ENCODE measurements around the gene MYO16.

Gene MYO16

GRCh38 chr13:109196948-109197347 lies 567.5 kb downstream of the MYO16 start:
- Mint-ChIP-seq H3K36me3 (no peaks in the 10 kb centered on the region), H3K27me3 (no peaks in the 10 kb centered on the region), H3K4me1 (no peaks in the 10 kb centered on the region), H3K27ac (no peak overlapping the region), H3K9me3 (no peaks in the 10 kb centered on the region), H3K4me3 (no peak overlapping the region)
- DNase-seq = no peak
- CTCF ChIA-PET = no interaction called here

- no peak for DNase-seq
- Mint-ChIP-seq H3K4me3 (no peak overlapping the region), H3K36me3 (no peaks in the 10 kb centered on the region), H3K4me1 (no peaks in the 10 kb centered on the region), H3K27ac (no peak overlapping the region), H3K27me3 (no peaks in the 10 kb centered on the region), H3K9me3 (no peaks in the 10 kb centered on the region)
- CTCF ChIA-PET = interaction anchor here (0.6 kb wide), 1 partner anchor 170 kb away, joined by 4 read pairs; no protein-coding TSS in a partner anchor
Observed at GRCh38 chr13:109198585-109198984, 569.2 kb downstream of the MYO16 start.

- H3K36me3 Mint-ChIP-seq = no peaks in the 10 kb centered on the region
Observed at GRCh38 chr13:109199280-109199679, 569.9 kb downstream of the MYO16 start.

GRCh38 chr13:109200556-109200955 lies 571.1 kb downstream of the MYO16 start:
- CTCF ChIA-PET = no interaction called here
- no peak for DNase-seq
- H3K4me3 Mint-ChIP-seq = no peak overlapping the region
- H3K4me1 Mint-ChIP-seq = no peaks in the 10 kb centered on the region
- H3K27me3 Mint-ChIP-seq = no peaks in the 10 kb centered on the region
- no peak overlapping the region for H3K27ac Mint-ChIP-seq
- H3K36me3 Mint-ChIP-seq = no peaks in the 10 kb centered on the region
- no peaks in the 10 kb centered on the region for H3K9me3 Mint-ChIP-seq

More at GRCh38 chr13:109199280-109199679, 569.9 kb downstream of the MYO16 start:
- Mint-ChIP-seq H3K4me3 (no peak overlapping the region), H3K4me1 (no peaks in the 10 kb centered on the region), H3K27me3 (no peaks in the 10 kb centered on the region), H3K9me3 (no peaks in the 10 kb centered on the region), H3K27ac (no peak overlapping the region)
- no peak for DNase-seq
- CTCF ChIA-PET = interaction anchor here (0.6 kb wide), 1 partner anchor 171 kb away, joined by 4 read pairs; no protein-coding TSS in a partner anchor

- H3K4me1 Mint-ChIP-seq = no peaks in the 10 kb centered on the region
- H3K27ac Mint-ChIP-seq = no peak overlapping the region
- H3K4me3 Mint-ChIP-seq = no peak overlapping the region
- no peak for DNase-seq
- H3K36me3 Mint-ChIP-seq = no peaks in the 10 kb centered on the region
- H3K9me3 Mint-ChIP-seq = no peaks in the 10 kb centered on the region
- H3K27me3 Mint-ChIP-seq = no peaks in the 10 kb centered on the region
- CTCF ChIA-PET = no interaction called here
Observed at GRCh38 chr13:109203587-109203986, 574.2 kb downstream of the MYO16 start.

- Mint-ChIP-seq H3K27ac (no peak overlapping the region), H3K36me3 (no peaks in the 10 kb centered on the region)
- CTCF ChIA-PET = no interaction called here
Observed at GRCh38 chr13:109204252-109204651, 574.8 kb downstream of the MYO16 start.

GRCh38 chr13:109204657-109205056 lies 575.2 kb downstream of the MYO16 start:
- Mint-ChIP-seq H3K4me1 (no peaks in the 10 kb centered on the region), H3K4me3 (no peak overlapping the region), H3K9me3 (no peaks in the 10 kb centered on the region), H3K36me3 (no peaks in the 10 kb centered on the region), H3K27ac (no peak overlapping the region), H3K27me3 (no peaks in the 10 kb centered on the region)
- no peak for DNase-seq
- CTCF ChIA-PET = no interaction called here

More at GRCh38 chr13:109204252-109204651, 574.8 kb downstream of the MYO16 start:
- no peak overlapping the region for H3K4me3 Mint-ChIP-seq
- H3K27me3 Mint-ChIP-seq = no peaks in the 10 kb centered on the region
- no peak for DNase-seq
- H3K4me1 Mint-ChIP-seq = no peaks in the 10 kb centered on the region
- no peaks in the 10 kb centered on the region for H3K9me3 Mint-ChIP-seq

GRCh38 chr13:109205315-109205714 lies 575.9 kb downstream of the MYO16 start:
- Mint-ChIP-seq H3K27ac (no peak overlapping the region), H3K27me3 (no peaks in the 10 kb centered on the region), H3K4me3 (no peak overlapping the region)

GRCh38 chr13:109206616-109207015 lies 577.2 kb downstream of the MYO16 start:
- Mint-ChIP-seq H3K27ac (no peak overlapping the region), H3K4me1 (no peaks in the 10 kb centered on the region), H3K9me3 (no peaks in the 10 kb centered on the region), H3K36me3 (no peaks in the 10 kb centered on the region), H3K4me3 (no peak overlapping the region), H3K27me3 (no peaks in the 10 kb centered on the region)
- DNase-seq = no peak
- CTCF ChIA-PET = no interaction called here

More at GRCh38 chr13:109205315-109205714, 575.9 kb downstream of the MYO16 start:
- CTCF ChIA-PET = interaction anchor here (0.8 kb wide), 1 partner anchor 123 kb away, joined by 3 read pairs; no protein-coding TSS in a partner anchor
- no peaks in the 10 kb centered on the region for H3K4me1 Mint-ChIP-seq
- H3K36me3 Mint-ChIP-seq = no peaks in the 10 kb centered on the region
- no peak for DNase-seq
- no peaks in the 10 kb centered on the region for H3K9me3 Mint-ChIP-seq

- no peak for DNase-seq
- H3K4me3 Mint-ChIP-seq = no peak overlapping the region
- H3K4me1 Mint-ChIP-seq = no peaks in the 10 kb centered on the region
- H3K27ac Mint-ChIP-seq = no peak overlapping the region
- H3K27me3 Mint-ChIP-seq = no peaks in the 10 kb centered on the region
- H3K36me3 Mint-ChIP-seq = no peaks in the 10 kb centered on the region
- no peaks in the 10 kb centered on the region for H3K9me3 Mint-ChIP-seq
- CTCF ChIA-PET = no interaction called here
Observed at GRCh38 chr13:109207622-109208021, 578.2 kb downstream of the MYO16 start.

GRCh38 chr13:109208522-109208921 lies 579.1 kb downstream of the MYO16 start:
- DNase-seq = no peak
- Mint-ChIP-seq H3K36me3 (no peaks in the 10 kb centered on the region), H3K9me3 (no peaks in the 10 kb centered on the region), H3K4me3 (no peak overlapping the region), H3K4me1 (no peaks in the 10 kb centered on the region), H3K27ac (no peak overlapping the region), H3K27me3 (no peaks in the 10 kb centered on the region)
- CTCF ChIA-PET = no interaction called here

- H3K4me3 Mint-ChIP-seq = no peak overlapping the region
- no peaks in the 10 kb centered on the region for H3K36me3 Mint-ChIP-seq
- H3K9me3 Mint-ChIP-seq = no peaks in the 10 kb centered on the region
- H3K27ac Mint-ChIP-seq = no peak overlapping the region
- no peaks in the 10 kb centered on the region for H3K4me1 Mint-ChIP-seq
- H3K27me3 Mint-ChIP-seq = no peaks in the 10 kb centered on the region
- DNase-seq = no peak
- CTCF ChIA-PET = no interaction called here
Observed at GRCh38 chr13:109209526-109209925, 580.1 kb downstream of the MYO16 start.

GRCh38 chr13:109211616-109212015 lies 582.2 kb downstream of the MYO16 start:
- H3K36me3 Mint-ChIP-seq = no peaks in the 10 kb centered on the region
- H3K27me3 Mint-ChIP-seq = no peaks in the 10 kb centered on the region
- H3K4me1 Mint-ChIP-seq = no peaks in the 10 kb centered on the region
- no peaks in the 10 kb centered on the region for H3K9me3 Mint-ChIP-seq
- H3K4me3 Mint-ChIP-seq = no peak overlapping the region
- no peak overlapping the region for H3K27ac Mint-ChIP-seq
- CTCF ChIA-PET = no interaction called here
- DNase-seq = no peak

GRCh38 chr13:109212650-109213049 lies 583.2 kb downstream of the MYO16 start:
- CTCF ChIA-PET = no interaction called here
- H3K27ac Mint-ChIP-seq = no peak overlapping the region
- no peaks in the 10 kb centered on the region for H3K4me1 Mint-ChIP-seq
- H3K27me3 Mint-ChIP-seq = no peaks in the 10 kb centered on the region
- H3K4me3 Mint-ChIP-seq = no peak overlapping the region
- DNase-seq = no peak
- no peaks in the 10 kb centered on the region for H3K9me3 Mint-ChIP-seq
- H3K36me3 Mint-ChIP-seq = no peaks in the 10 kb centered on the region

- no peak for DNase-seq
- no peak overlapping the region for H3K27ac Mint-ChIP-seq
- H3K27me3 Mint-ChIP-seq = no peaks in the 10 kb centered on the region
- CTCF ChIA-PET = no interaction called here
- H3K36me3 Mint-ChIP-seq = no peaks in the 10 kb centered on the region
- no peaks in the 10 kb centered on the region for H3K4me1 Mint-ChIP-seq
- no peak overlapping the region for H3K4me3 Mint-ChIP-seq
- no peaks in the 10 kb centered on the region for H3K9me3 Mint-ChIP-seq
Observed at GRCh38 chr13:109213714-109214113, 584.3 kb downstream of the MYO16 start.

GRCh38 chr13:109214393-109214792 lies 585.0 kb downstream of the MYO16 start:
- CTCF ChIA-PET = no interaction called here
- H3K4me1 Mint-ChIP-seq = no peaks in the 10 kb centered on the region
- H3K4me3 Mint-ChIP-seq = no peak overlapping the region
- no peaks in the 10 kb centered on the region for H3K9me3 Mint-ChIP-seq
- no peak for DNase-seq
- no peak overlapping the region for H3K27ac Mint-ChIP-seq
- no peaks in the 10 kb centered on the region for H3K27me3 Mint-ChIP-seq
- H3K36me3 Mint-ChIP-seq = no peaks in the 10 kb centered on the region

Data from activated naive CD4-positive, alpha-beta T cell treated with anti-CD3 and anti-CD28 coated beads, Interleukin-2, amount 10 ng/mL, durations not matched to agents 7 days and 5 days (primary cell).